Inflammatory macrophage (primary cell): ENCODE measurements around the gene FILIP1.
A peak's percentile ranks its signal among the peaks of the same experiment; 100 is the strongest.

Experiments used
- DNase-seq, 2 donors: peaks; one replicate each; pipeline ENCODE4 v3.0.0-alpha.2; 2020 to 2022

FILIP1 gene

GRCh38 chr6:75331151-75331550 lies 162.4 kb downstream of the FILIP1 start:
- DNase-seq = no peak

- DNase-seq = no peak
These were observed 163.9 kb downstream of the FILIP1 start for GRCh38 chr6:75329703-75330102.

GRCh38 chr6:75327807-75328206 lies 165.8 kb downstream of the FILIP1 start:
- no peak for DNase-seq

GRCh38 chr6:75326557-75327258 lies 166.9 kb downstream of the FILIP1 start:
- DNase-seq = no peak

- DNase-seq = no peak
These were observed 174.7 kb downstream of the FILIP1 start for GRCh38 chr6:75318900-75319299.

- no peak for DNase-seq
These were observed 175.9 kb downstream of the FILIP1 start for GRCh38 chr6:75317503-75318206.

GRCh38 chr6:75315978-75316377 lies 177.6 kb downstream of the FILIP1 start:
- DNase-seq = no peak

GRCh38 chr6:75308250-75308988 lies 185.2 kb downstream of the FILIP1 start:
- no peak for DNase-seq

- DNase-seq = no peak
These were observed 186.1 kb downstream of the FILIP1 start for GRCh38 chr6:75307364-75308004.

GRCh38 chr6:75306064-75306463 lies 187.5 kb downstream of the FILIP1 start:
- DNase-seq = no peak

GRCh38 chr6:75305573-75305972 lies 188.0 kb downstream of the FILIP1 start:
- no peak for DNase-seq

- DNase-seq = no peak
These were observed 191.3 kb downstream of the FILIP1 start for GRCh38 chr6:75302280-75302679.

GRCh38 chr6:75301537-75301936 lies 192.1 kb downstream of the FILIP1 start:
- DNase-seq = no peak

- no peak for DNase-seq
These were observed 192.5 kb downstream of the FILIP1 start for GRCh38 chr6:75301088-75301487.

GRCh38 chr6:75300531-75300855 lies 193.1 kb downstream of the FILIP1 start:
- DNase-seq = peak in 1 of 2 donors; percentile 71

GRCh38 chr6:75299801-75300530 lies 193.6 kb downstream of the FILIP1 start:
- no peak for DNase-seq

GRCh38 chr6:75296811-75297779 lies 196.5 kb downstream of the FILIP1 start:
- peak; percentile 63 to 73 for DNase-seq

- DNase-seq = no peak
These were observed 201.0 kb downstream of the FILIP1 start for GRCh38 chr6:75292555-75292954.

GRCh38 chr6:75291744-75292143 lies 201.9 kb downstream of the FILIP1 start:
- DNase-seq = no peak

GRCh38 chr6:75291331-75291730 lies 202.3 kb downstream of the FILIP1 start:
- no peak for DNase-seq
